ENCODE measurements around the gene WDR70.

- TF ChIP-seq POLR2A (IDR thresholded peaks at IDR 0.05) = no peak
- TF ChIP-seq CTCF (IDR thresholded peaks at IDR 0.05) = no peak
Observed at GRCh38 chr5:37734114-37734513, 355.0 kb downstream of the WDR70 start.

Data from transverse colon (tissue), 3 donors.